HEK293T (cell line): ENCODE data around the gene STARD5.

ENCODE experiments used
- ARNT ChIP-seq: fragments of 450-650 bp; IDR thresholded peaks from 2 replicates; pipeline ENCODE4 v1.6.1; 2017; ENCODE audit warnings: mild to moderate bottlenecking
- BHLHE40 ChIP-seq: fragments of 450-650 bp; IDR thresholded peaks from 2 replicates; pipeline ENCODE4 v1.6.1; 2016; ENCODE audit warnings: mild to moderate bottlenecking, moderate library complexity, borderline replicate concordance
- CTBP1 ChIP-seq: fragments of 450-650 bp; IDR thresholded peaks from 2 replicates; pipeline ENCODE4 v1.6.1; 2016; ENCODE audit warnings: borderline replicate concordance
- ELF4 ChIP-seq: fragments of 450-650 bp; IDR thresholded peaks from 2 replicates; pipeline ENCODE4 v1.6.1; 2017; ENCODE audit warnings: antibody characterized with exemption
- FOXK2 ChIP-seq: fragments of 450-650 bp; IDR thresholded peaks from 2 replicates; pipeline ENCODE4 v1.6.1; 2016; ENCODE audit warnings: mild to moderate bottlenecking
- FOXM1 ChIP-seq: fragments of 450-650 bp; IDR thresholded peaks from 2 replicates; pipeline ENCODE4 v1.6.1; 2017; ENCODE audit warnings: mild to moderate bottlenecking, borderline replicate concordance
- HDGF ChIP-seq: fragments of 450-650 bp; IDR thresholded peaks from 2 replicates; pipeline ENCODE4 v1.6.1; 2017; ENCODE audit warnings: antibody characterized with exemption, borderline replicate concordance
- NFRKB ChIP-seq: fragments of 450-650 bp; IDR thresholded peaks from 2 replicates; pipeline ENCODE4 v1.6.1; 2016; ENCODE audit warnings: mild to moderate bottlenecking, moderate library complexity
- SP1 ChIP-seq: fragments of 450-650 bp; IDR thresholded peaks from 2 replicates; pipeline ENCODE4 v1.6.1; 2017
- SUZ12 ChIP-seq: fragments of 450-650 bp; IDR thresholded peaks from 2 replicates; pipeline ENCODE4 v1.6.1; 2016; ENCODE audit warnings: mild to moderate bottlenecking
- TARDBP ChIP-seq: fragments of 450-650 bp; IDR thresholded peaks from 2 replicates; pipeline ENCODE4 v1.6.1; 2016

- TF ChIP-seq SP1 (no peak), CTBP1 (no peak), BHLHE40 (no peak), ELF4 (no peak), FOXM1 (no peak), NFRKB (no peak), TARDBP (no peak), FOXK2 (no peak), ARNT (no peak), SUZ12 (no peak), HDGF (no peak)
Measured at GRCh38 chr15:81297147-81297572, 26.8 kb downstream of the STARD5 start.
